GM19238 (cell line): Measurements from ENCODE around the gene MGMT.

Experiments
- DNase-seq: peaks from one replicate; pipeline ENCODE4 v3.0.0; 2011; ENCODE audit warnings: low spot score; ENCODE audit not compliant: insufficient read length

MGMT gene

GRCh38 chr10:129792141-129792540 is 325.1 kb downstream of the MGMT start:
- no peak for DNase-seq

DNA sequence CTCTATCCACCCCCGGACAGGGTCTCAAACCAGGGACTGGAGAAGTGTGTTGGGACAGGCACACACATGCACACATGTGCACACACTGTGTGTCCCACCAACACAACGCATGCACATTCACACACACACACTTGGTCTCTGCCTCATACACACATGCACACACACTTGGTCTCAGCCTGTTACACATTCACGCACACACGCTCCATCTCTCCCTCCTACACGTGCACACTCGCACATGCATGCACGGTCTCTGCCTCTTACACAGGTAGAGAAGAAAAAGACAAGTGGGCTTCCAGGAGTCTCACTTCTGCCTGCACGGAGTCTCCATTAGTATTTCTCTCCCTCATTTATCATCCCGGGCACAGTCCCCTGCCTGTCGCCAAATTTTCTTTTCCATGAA is 325.8 kb downstream of the MGMT start:
- DNase-seq: no peak

GRCh38 chr10:129793479-129793878 is 326.4 kb downstream of the MGMT start:
- DNase-seq: no peak

- no peak for DNase-seq
These were observed 327.0 kb downstream of the MGMT start for GRCh38 chr10:129793996-129794395.

- DNase-seq: no peak
These were observed 329.8 kb downstream of the MGMT start for GRCh38 chr10:129796710-129797420.

DNA sequence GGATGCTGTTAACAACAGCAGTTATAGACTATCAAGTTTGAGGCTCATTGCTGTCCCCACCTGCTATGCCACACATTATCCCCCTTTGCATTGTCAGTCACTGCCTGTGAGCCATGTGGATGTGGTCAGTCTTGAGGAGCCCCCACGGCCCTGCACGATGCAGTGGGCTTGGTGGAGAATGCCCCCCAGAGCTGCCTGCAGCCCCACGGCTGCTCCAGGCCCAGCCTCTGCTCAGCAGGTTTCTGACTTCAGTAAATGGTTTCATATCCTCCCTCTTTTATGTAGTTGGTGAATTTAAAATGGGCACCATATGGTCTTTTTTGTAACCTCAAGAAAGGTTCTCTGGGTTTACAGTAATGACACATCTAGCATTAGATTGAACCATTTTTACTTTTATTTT is 332.9 kb downstream of the MGMT start:
- DNase-seq: no peak

- DNase-seq: no peak
These were observed 333.8 kb downstream of the MGMT start for GRCh38 chr10:129800796-129801340.

GRCh38 chr10:129807211-129807610 is 340.2 kb downstream of the MGMT start:
- no peak for DNase-seq

- DNase-seq: no peak
These were observed 341.3 kb downstream of the MGMT start for GRCh38 chr10:129808092-129808983.

- no peak for DNase-seq
These were observed 342.4 kb downstream of the MGMT start for GRCh38 chr10:129809431-129809830.

GRCh38 chr10:129809841-129810240 is 342.8 kb downstream of the MGMT start:
- no peak for DNase-seq

DNA sequence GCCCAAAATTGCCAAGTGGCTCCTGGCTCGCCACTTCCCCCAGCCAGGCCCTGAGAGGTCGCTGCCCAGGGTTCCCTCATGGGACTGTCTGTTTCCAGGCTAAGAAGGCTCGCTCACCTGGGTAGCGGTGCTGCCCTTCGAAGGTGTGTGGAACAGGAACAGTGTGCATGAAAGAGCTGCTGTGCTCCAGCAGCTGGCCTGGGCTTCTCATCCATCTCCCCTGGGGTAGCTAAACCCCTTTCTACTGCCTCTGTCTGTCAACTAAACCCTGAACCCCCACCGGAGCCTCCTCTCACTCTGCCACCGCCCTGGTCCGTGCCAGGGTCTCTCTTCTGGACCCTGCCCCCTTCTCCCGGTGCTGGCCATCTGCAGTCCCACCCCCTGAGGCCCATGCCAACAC is 344.2 kb downstream of the MGMT start:
- no peak for DNase-seq

DNA sequence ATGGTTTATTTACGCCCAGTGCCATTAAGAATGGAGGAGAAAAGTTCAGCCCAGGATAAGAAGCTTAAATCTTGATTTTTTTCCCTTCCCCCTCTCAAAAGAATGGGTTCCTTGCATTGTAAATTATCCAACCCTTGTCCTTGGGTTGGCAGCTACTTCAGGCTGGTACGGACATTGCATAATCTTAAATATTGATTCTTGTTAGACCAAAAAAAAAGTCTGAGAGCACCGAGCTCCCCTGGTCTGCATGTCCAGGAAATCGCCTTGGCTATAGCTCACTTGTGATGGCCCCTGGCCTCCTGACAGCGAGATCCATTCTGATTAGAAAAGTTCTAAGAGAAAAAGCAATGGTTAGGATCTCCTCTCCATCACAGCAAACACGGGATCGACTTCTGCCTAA is 345.4 kb downstream of the MGMT start:
- DNase-seq: no peak

GRCh38 chr10:129814681-129815646 is 347.9 kb downstream of the MGMT start:
- no peak for DNase-seq

DNA sequence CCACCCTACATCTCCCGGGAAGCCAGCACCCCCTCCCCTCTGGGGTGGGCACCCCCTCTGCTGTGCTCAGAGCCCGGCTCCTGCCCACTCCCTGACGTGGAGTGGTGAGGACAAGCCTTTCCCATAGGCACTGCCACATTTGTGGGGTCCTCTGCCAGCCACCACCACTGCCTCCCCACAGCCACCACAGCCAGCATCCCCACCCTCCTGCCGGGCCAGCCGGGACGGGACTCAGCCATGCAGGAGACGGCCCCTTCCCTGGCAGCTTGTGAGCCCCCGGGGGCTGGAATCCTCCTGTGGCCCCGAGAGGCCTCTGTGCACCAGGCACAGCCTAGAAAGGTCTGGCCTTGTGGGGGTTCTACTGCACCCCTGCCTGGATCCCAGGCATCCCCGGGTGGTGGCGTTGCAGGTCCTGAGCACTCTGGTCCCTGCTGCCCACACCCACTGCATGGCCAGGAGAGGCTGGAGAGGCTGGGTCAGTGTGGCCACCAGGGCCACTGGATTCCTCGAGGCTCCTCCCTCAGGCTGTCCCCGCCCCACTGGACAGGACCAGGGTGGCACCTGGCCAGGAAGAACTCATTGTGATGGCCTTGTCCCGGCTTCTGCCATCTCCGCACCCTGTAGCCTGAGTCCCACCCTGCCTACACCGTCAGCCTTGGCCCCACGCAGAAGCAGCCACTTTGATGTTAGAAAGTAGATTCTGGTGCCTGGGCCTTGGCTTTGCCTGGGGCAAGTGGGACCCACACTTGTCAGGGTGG is 349.0 kb downstream of the MGMT start:
- DNase-seq: no peak

- no peak for DNase-seq
These were observed 349.6 kb downstream of the MGMT start for GRCh38 chr10:129816656-129817045.
